HCT116 (cell line): ENCODE data around the gene DYNLT3. TPM values are rescaled to one million over a fixed set of nuclear protein-coding genes. Genes with fewer than 3 reads are reported as not detected.

Experiments
- ATAC-seq: fragments of 200-7000 bp; cut with Tn5 transposase; 2 replicates; pipeline ENCODE4 v1.9.1; 2020; ENCODE audit warnings: mild to moderate bottlenecking, moderate library complexity
- BruUV-seq: library from RNA; stranded (reverse); fragments of 400-500 nt; replicated peaks from 2 replicates; lab custom pipeline; 2021; lab: Mats Ljungman, UMichigan
- CTCF ChIA-PET: fragments of 300-600 bp; sonication (Branson Sonifier 250); formaldehyde crosslinking; loops from one replicate; lab custom pipeline; 2021; ENCODE audit warnings: antibody characterized with exemption; lab: Charles Lee
- POLR2A ChIA-PET: fragments of 300-600, 350-600 bp; sonication (Branson Sonifier 250); formaldehyde crosslinking; loops from one replicate; lab custom pipeline; 2021; ENCODE audit warnings: antibody characterized with exemption; lab: Charles Lee
- RAD21 ChIA-PET, 2 experiments: fragments of 300-600 bp; sonication (Branson Sonifier 250); formaldehyde crosslinking; loops; one replicate each; lab custom pipeline; 2023; ENCODE audit warnings: low total read pairs in 2 of 2; ENCODE audit not compliant: uncharacterized antibody in 2 of 2, unreplicated experiment in 2 of 2, low non-redundant PET in 1 of 2; lab: Charles Lee
- DNase-seq: peaks from one replicate; pipeline ENCODE4 v3.0.0-alpha.2; 2010; ENCODE audit warnings: low read depth, low spot score
- H2AFZ ChIP-seq: fragments of 200-600 bp; shearing (Covaris generic), sonication (generic); 2 replicates; pipeline ENCODE4 v1.6.1; 2017; ENCODE audit warnings: low read depth, mixed run types, mixed read lengths, antibody characterized with exemption, low read length; ENCODE audit not compliant: poor library complexity, severe bottlenecking
- H3K27ac ChIP-seq: 2 replicates; pipeline ENCODE4 v1.5.1; 2012; ENCODE audit warnings: low read depth, low read length
- H3K27me3 ChIP-seq: fragments of 200-600 bp; sonication (generic); 2 replicates; pipeline ENCODE4 v1.6.1; 2016; ENCODE audit warnings: mixed run types, low read length, mixed read lengths; ENCODE audit not compliant: insufficient read depth
- H3K36me3 ChIP-seq, 2 experiments: fragments of 200-500 bp in 1 of 2; fragments of 200-600 bp in 1 of 2; sonication (Bioruptor generic) in 1 of 2; sonication (generic) in 1 of 2; 2 replicates each; pipeline versions ENCODE4 v1.5.1 to v1.6.1; 2014 to 2016; ENCODE audit warnings: low read length in 2 of 2, inconsistent platforms in 1 of 2, mixed read lengths in 1 of 2, mixed run types in 1 of 2; ENCODE audit not compliant: insufficient read depth in 2 of 2, control insufficient read depth in 1 of 2
- H3K4me1 ChIP-seq, 2 experiments: fragments of 200-600 bp in 1 of 2; sonication (generic) in 1 of 2; 2 replicates each; pipeline versions ENCODE4 v1.5.1 to v1.6.1; 2012 to 2017; ENCODE audit warnings: low read length in 2 of 2, inconsistent platforms in 1 of 2, mild to moderate bottlenecking in 1 of 2, mixed read lengths in 1 of 2, mixed run types in 1 of 2, moderate library complexity in 1 of 2; ENCODE audit not compliant: insufficient read depth in 2 of 2, control insufficient read depth in 1 of 2
- H3K4me2 ChIP-seq: fragments of 200-600 bp; sonication (generic); 2 replicates; pipeline ENCODE4 v1.6.1; 2017; ENCODE audit warnings: mixed run types, low read length, mixed read lengths
- H3K4me3 ChIP-seq, 2 experiments: fragments of 200-600 bp in 1 of 2; sonication (generic) in 1 of 2; replicated peaks in 1 of 2; 2 replicates each; pipeline ENCODE4 v1.5.1; 2011 to 2016; ENCODE audit warnings: low read length in 2 of 2, control low read depth in 1 of 2, low read depth in 1 of 2, mild to moderate bottlenecking in 1 of 2, mixed read lengths in 1 of 2, mixed run types in 1 of 2
- H3K79me2 ChIP-seq: fragments of 200-600 bp; sonication (generic); 2 replicates; pipeline ENCODE4 v1.6.1; 2017; ENCODE audit warnings: mild to moderate bottlenecking, mixed run types, low read length, moderate library complexity, mixed read lengths; ENCODE audit not compliant: insufficient read depth
- H3K9ac ChIP-seq: fragments of 200-600 bp; sonication (generic); 2 replicates; pipeline ENCODE4 v1.6.1; 2016; ENCODE audit warnings: low read length, mixed read lengths
- H3K9me2 ChIP-seq: fragments of 200-600 bp; sonication (generic), shearing (Covaris generic); 2 replicates; pipeline ENCODE4 v1.6.1; 2017; ENCODE audit warnings: mixed run types, mild to moderate bottlenecking, moderate library complexity; ENCODE audit not compliant: insufficient read depth
- H3K9me3 ChIP-seq, 2 experiments: fragments of 200-500 bp in 1 of 2; fragments of 200-600 bp in 1 of 2; sonication (Bioruptor generic) in 1 of 2; sonication (generic) in 1 of 2; 2 replicates each; pipeline ENCODE4 v1.6.1; 2014 to 2017; ENCODE audit warnings: low read length in 2 of 2, mixed read lengths in 2 of 2, inconsistent platforms in 1 of 2, low read depth in 1 of 2, mild to moderate bottlenecking in 1 of 2, mixed run types in 1 of 2, moderate library complexity in 1 of 2; ENCODE audit not compliant: control insufficient read depth in 1 of 2, insufficient read depth in 1 of 2
- H4K20me1 ChIP-seq: fragments of 200-600 bp; sonication (generic), shearing (Covaris generic); 2 replicates; pipeline ENCODE4 v1.6.1; 2017; ENCODE audit warnings: mixed run types, mild to moderate bottlenecking, moderate library complexity; ENCODE audit not compliant: insufficient read depth
- ELF1 ChIP-seq: IDR thresholded peaks from 2 replicates; pipeline ENCODE4 v1.6.1; 2012; ENCODE audit warnings: low read depth, borderline replicate concordance
- FOSL1 ChIP-seq: IDR thresholded peaks from 2 replicates; pipeline ENCODE4 v1.6.1; 2012; ENCODE audit warnings: low read depth
- POLR2A ChIP-seq: IDR thresholded peaks from 2 replicates; pipeline ENCODE4 v1.7.0; 2011; ENCODE audit warnings: borderline replicate concordance; ENCODE audit not compliant: insufficient read depth, insufficient read length; ENCODE audit errors: extremely low read depth
- ZFX ChIP-seq: fragments of 450-650 bp; IDR thresholded peaks from 2 replicates; pipeline ENCODE4 v1.6.1; 2017
- intact Hi-C: fragments of 100-400 bp; cut with micrococcal nuclease; formaldehyde crosslinking; loops from 2 replicates; pipeline ENCODE4 v1.10.0; 2022
- total RNA-seq: library from RNA; stranded (reverse); gene quantifications from one replicate; pipeline ENCODE4 v1.2.1, GENCODE V29; 2021; ENCODE audit not compliant: unreplicated experiment
- TF ChIP-seq, protein P1 (sequence below), 3 experiments: fragments of 200-600 bp in 1 of 3; sonication (generic) in 1 of 3; IDR thresholded peaks in 2 of 3; conservative IDR thresholded peaks in 1 of 3; 2 replicates each; pipeline ENCODE4 v1.5.1; 2012 to 2017; ENCODE audit warnings: low read depth in 2 of 3, low read length in 2 of 3, antibody characterized with exemption in 1 of 3, borderline replicate concordance in 1 of 3, control low read depth in 1 of 3, mild to moderate bottlenecking in 1 of 3, mixed read lengths in 1 of 3, mixed run types in 1 of 3, moderate library complexity in 1 of 3; ENCODE audit not compliant: insufficient read depth in 1 of 3
- TF ChIP-seq, protein P2 (sequence below): IDR thresholded peaks from 2 replicates; pipeline ENCODE4 v1.6.1; 2012

DYNLT3 gene
- total RNA-seq, 1 experiment from 2014 or later, result 20.9 TPM

DNA sequence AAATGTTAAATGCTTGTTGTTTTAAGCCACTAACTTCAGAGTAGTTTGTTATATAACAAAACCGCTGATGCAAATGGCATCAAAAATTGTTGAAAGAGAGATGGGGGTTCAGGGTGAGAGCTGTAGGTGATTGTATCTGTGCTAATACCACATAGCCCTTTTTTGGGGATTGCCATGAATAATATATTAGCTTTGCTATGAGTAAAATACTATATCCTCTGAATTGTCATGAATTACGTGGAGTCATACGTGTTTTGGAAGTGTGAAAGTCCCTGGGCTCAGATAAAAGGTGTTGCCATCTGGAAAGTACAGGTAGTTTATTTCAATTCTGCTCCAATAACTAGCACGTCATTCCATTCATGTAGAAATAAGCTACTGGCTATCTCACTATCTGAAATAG lies 30.6 kb downstream of the DYNLT3 start:
- TF ChIP-seq, protein P1, sequence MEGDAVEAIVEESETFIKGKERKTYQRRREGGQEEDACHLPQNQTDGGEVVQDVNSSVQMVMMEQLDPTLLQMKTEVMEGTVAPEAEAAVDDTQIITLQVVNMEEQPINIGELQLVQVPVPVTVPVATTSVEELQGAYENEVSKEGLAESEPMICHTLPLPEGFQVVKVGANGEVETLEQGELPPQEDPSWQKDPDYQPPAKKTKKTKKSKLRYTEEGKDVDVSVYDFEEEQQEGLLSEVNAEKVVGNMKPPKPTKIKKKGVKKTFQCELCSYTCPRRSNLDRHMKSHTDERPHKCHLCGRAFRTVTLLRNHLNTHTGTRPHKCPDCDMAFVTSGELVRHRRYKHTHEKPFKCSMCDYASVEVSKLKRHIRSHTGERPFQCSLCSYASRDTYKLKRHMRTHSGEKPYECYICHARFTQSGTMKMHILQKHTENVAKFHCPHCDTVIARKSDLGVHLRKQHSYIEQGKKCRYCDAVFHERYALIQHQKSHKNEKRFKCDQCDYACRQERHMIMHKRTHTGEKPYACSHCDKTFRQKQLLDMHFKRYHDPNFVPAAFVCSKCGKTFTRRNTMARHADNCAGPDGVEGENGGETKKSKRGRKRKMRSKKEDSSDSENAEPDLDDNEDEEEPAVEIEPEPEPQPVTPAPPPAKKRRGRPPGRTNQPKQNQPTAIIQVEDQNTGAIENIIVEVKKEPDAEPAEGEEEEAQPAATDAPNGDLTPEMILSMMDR (IDR thresholded peaks at IDR 0.05 in 2 of 3, conservative IDR thresholded peaks at IDR 0.05 in 1 of 3; ENCODE audit: borderline replicate concordance in 1 of 3, insufficient read depth in 1 of 3, low read depth in 2 of 3, low read length in 2 of 3), result no peak
- no peak for TF ChIP-seq FOSL1
- TF ChIP-seq ELF1, result no peak
- TF ChIP-seq, protein P2, sequence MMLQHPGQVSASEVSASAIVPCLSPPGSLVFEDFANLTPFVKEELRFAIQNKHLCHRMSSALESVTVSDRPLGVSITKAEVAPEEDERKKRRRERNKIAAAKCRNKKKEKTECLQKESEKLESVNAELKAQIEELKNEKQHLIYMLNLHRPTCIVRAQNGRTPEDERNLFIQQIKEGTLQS, result no peak
- ChIA-PET POLR2A (no interaction called here), RAD21 (no interaction called here), CTCF (no interaction called here)
- Histone ChIP-seq H3K27ac (no peak overlapping the region), H3K27me3 (no peaks in the 10 kb centered on the region), H3K4me2 (no peak overlapping the region), H2AFZ (no peak overlapping the region), H3K4me3 (no peak overlapping the region), H3K79me2 (no peaks in the 10 kb centered on the region), H3K9ac (no peak overlapping the region), H3K9me3 (no peaks in the 10 kb centered on the region), H4K20me1 (no peaks in the 10 kb centered on the region), H3K9me2 (no peaks in the 10 kb centered on the region), H3K36me3 (no peaks in the 10 kb centered on the region), H3K4me1 (no peaks in the 10 kb centered on the region)
- no peak for ATAC-seq
- BruUV-seq, result no TSS peak
- intact Hi-C loops, result no loop called here
- DNase-seq, result no peak

DNA sequence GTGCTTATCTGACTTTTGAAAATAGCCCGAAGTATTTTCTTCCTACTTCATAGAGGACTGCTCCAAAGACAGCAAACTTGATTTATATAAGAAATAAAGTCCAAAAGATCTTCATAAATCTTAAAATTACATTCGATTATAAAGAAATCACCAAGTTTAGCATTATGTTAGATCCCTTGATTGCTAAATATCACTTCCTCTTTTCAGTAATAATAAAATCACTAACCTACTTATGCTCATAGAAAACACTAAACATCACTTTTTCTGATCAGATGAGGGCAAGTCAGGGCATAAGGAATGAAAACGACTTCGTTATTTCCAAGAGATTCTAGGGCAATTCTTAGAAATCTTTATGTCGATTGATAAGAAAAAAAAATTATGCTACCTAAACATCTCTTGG lies 32.0 kb downstream of the DYNLT3 start:
- Histone ChIP-seq H3K9me2 (no peaks in the 10 kb centered on the region), H3K4me1 (no peaks in the 10 kb centered on the region), H3K4me3 (no peak overlapping the region), H3K9ac (no peak overlapping the region), H3K9me3 (no peaks in the 10 kb centered on the region), H3K27me3 (no peaks in the 10 kb centered on the region), H4K20me1 (no peaks in the 10 kb centered on the region), H3K79me2 (no peaks in the 10 kb centered on the region), H3K36me3 (no peaks in the 10 kb centered on the region), H3K4me2 (no peak overlapping the region), H2AFZ (no peak overlapping the region), H3K27ac (no peak overlapping the region)
- ChIA-PET CTCF (no interaction called here), POLR2A (no interaction called here), RAD21 (no interaction called here)
- intact Hi-C loops, result no loop called here
- TF ChIP-seq POLR2A (no peak), ZFX (no peak)
- no TSS peak for BruUV-seq
- DNase-seq (no peak), ATAC-seq (no peak)
